Measurements from ENCODE around the gene LGMN. TPM values are rescaled to one million over a fixed set of nuclear protein-coding genes. Genes with fewer than 3 reads are reported as not detected.

LGMN gene
- total RNA-seq, 1 donor from 2014 or later, result 52.5 TPM

DNA sequence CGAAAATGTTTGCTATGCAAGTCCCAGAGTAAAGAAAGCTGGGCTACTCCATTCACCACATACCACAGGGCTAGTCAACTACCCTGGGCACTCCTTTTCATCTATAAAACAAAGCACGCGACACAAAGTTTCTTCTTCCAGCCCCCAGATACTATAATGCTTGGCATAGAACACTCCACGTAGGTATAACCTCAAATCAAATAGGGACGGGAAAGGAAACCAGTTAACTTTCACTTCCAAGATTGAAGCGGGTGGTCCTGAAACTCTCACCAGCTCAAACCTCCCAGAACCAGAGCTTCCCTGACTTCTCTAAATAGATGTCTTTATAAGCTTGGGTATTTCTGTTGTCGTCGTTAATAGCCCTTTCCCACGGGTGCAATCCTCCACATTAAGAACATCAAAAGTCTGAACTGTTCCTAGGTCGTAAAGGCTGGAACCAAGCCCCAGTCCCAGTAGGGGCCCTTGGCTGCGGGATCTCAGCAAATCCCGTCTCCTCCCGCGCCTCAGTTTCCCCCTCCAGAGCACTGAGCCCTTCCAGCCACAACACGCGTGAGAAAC lies 647 bp downstream of the LGMN start:
- H3K27ac Mint-ChIP-seq, result peak overlapping the region; percentile 92
- H3K9me3 Mint-ChIP-seq, result no peaks in the 10 kb centered on the region
- no peak for DNase-seq (ENCODE audit: low spot score in 2 of 2, unreplicated experiment in 2 of 2)
- peak overlapping the region; percentile 81 for H3K4me3 Mint-ChIP-seq
- TF ChIP-seq, protein P1, sequence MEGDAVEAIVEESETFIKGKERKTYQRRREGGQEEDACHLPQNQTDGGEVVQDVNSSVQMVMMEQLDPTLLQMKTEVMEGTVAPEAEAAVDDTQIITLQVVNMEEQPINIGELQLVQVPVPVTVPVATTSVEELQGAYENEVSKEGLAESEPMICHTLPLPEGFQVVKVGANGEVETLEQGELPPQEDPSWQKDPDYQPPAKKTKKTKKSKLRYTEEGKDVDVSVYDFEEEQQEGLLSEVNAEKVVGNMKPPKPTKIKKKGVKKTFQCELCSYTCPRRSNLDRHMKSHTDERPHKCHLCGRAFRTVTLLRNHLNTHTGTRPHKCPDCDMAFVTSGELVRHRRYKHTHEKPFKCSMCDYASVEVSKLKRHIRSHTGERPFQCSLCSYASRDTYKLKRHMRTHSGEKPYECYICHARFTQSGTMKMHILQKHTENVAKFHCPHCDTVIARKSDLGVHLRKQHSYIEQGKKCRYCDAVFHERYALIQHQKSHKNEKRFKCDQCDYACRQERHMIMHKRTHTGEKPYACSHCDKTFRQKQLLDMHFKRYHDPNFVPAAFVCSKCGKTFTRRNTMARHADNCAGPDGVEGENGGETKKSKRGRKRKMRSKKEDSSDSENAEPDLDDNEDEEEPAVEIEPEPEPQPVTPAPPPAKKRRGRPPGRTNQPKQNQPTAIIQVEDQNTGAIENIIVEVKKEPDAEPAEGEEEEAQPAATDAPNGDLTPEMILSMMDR (IDR thresholded peaks at IDR 0.05; ENCODE audit: unreplicated experiment), result no peak
- no peaks in the 10 kb centered on the region for H3K27me3 Mint-ChIP-seq (ENCODE audit: low read depth)
- H3K4me1 Mint-ChIP-seq, result peaks cover 19% of the 10 kb centered on the region
- H3K36me3 Mint-ChIP-seq, result peaks cover 5% of the 10 kb centered on the region

DNA sequence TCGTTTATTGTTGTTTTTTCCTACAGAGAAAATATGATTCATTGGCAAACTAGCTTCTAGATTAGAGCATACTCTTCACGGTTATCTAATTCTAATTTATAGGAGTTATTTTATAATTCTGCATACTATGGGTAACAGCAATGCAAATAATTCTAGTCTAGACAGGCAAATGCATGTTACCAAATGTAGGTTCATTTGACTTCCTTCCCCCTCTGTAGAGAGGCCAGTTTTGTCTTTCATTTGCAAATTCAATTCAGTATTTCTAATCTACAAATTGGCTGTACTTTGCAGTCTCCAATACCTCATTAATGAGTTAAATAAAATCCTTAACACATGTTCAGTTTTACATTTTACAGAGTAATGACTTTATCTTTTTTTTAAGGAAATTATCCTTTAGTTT lies 4.2 kb downstream of the LGMN start:
- TF ChIP-seq, protein P1 (IDR thresholded peaks at IDR 0.05; ENCODE audit: unreplicated experiment), result no peak
- no peak overlapping the region for H3K4me3 Mint-ChIP-seq
- no peaks in the 10 kb centered on the region for H3K27me3 Mint-ChIP-seq (ENCODE audit: low read depth)
- H3K4me1 Mint-ChIP-seq, result peaks cover 19% of the 10 kb centered on the region
- no peak for DNase-seq (ENCODE audit: low spot score in 2 of 2, unreplicated experiment in 2 of 2)
- H3K27ac Mint-ChIP-seq, result no peak overlapping the region
- H3K36me3 Mint-ChIP-seq, result peaks cover 12% of the 10 kb centered on the region
- H3K9me3 Mint-ChIP-seq, result no peaks in the 10 kb centered on the region

DNA sequence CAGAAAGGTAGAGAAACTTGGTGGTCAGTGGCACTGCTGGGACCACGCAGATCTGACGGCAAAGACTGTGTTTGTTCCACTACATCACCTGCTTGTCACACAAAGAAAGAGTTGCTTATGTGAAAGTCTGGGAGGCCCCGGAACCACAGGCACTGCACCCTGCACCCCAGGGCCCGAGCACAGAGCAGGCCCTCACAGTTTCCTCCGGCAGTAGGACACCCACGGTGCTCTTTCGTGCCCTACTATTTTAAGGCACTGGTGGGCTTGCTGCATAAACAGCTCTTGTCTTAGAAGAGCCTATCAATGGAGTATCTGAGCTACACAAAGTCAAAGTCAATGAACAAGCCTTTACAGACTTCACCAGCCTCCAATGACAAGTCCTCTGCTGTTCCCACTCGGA lies 8.0 kb downstream of the LGMN start:
- H3K27ac Mint-ChIP-seq, result no peak overlapping the region
- no peak for DNase-seq (ENCODE audit: low spot score in 2 of 2, unreplicated experiment in 2 of 2)
- TF ChIP-seq, protein P1 (IDR thresholded peaks at IDR 0.05; ENCODE audit: unreplicated experiment), result no peak
- H3K4me3 Mint-ChIP-seq, result no peak overlapping the region
- peaks cover 5% of the 10 kb centered on the region for H3K4me1 Mint-ChIP-seq
- no peaks in the 10 kb centered on the region for H3K27me3 Mint-ChIP-seq (ENCODE audit: low read depth)
- H3K36me3 Mint-ChIP-seq, result peaks cover 8% of the 10 kb centered on the region
- H3K9me3 Mint-ChIP-seq, result no peaks in the 10 kb centered on the region

DNA sequence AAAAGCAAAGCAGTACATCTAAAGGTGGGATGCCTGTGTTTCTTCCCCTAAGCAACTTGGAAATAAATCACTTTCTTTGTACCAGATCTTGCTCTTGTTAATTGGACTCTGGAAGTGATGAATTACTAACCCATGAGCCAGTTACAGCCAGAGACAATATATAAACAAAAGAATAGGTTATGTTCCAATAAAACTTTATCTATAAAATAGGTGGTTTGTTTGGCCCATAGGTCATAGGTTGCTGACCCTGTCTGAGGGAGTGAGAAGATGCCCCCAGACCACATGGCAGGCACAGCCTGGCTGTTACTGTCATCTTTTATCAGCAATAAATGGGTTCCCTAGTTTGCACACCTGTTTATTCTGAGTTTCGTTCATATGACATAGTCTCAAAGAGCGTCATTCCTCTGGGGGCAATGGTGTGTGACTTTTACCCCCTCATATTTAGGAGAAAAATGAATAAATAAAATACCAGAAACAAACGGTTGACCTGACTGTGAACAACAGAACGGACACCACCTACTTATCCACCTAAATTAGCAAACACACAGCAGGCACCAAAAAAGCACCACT lies 10.7 kb downstream of the LGMN start:
- H3K4me1 Mint-ChIP-seq, result peaks cover 5% of the 10 kb centered on the region

DNA sequence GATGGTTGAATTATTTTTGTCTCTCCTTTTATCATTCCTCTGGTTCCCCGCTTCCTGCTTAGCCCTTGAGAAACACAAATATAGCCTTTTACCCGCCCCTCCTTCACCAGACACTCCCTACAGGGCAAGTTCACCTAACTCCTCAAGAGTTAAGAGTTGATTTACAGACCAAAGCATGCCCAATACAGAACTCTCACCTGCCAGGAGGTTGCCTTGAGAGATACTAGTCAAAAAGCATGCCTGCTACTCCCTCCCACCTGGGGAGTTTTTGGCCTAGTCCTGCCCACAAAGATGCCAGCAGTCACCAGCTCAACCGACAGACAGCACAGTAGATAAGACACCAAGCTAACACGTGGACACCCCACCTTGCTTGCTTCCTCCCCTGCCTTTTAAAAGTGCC lies 11.2 kb downstream of the LGMN start:
- TF ChIP-seq, protein P1 (IDR thresholded peaks at IDR 0.05; ENCODE audit: unreplicated experiment), result no peak
- Mint-ChIP-seq H3K4me1 (peaks cover 5% of the 10 kb centered on the region), H3K9me3 (peaks cover 4% of the 10 kb centered on the region), H3K4me3 (no peak overlapping the region), H3K27me3 (ENCODE audit: low read depth) (no peaks in the 10 kb centered on the region), H3K36me3 (peaks cover 14% of the 10 kb centered on the region), H3K27ac (peak overlapping the region; percentile 45)
- DNase-seq (ENCODE audit: low spot score in 2 of 2, unreplicated experiment in 2 of 2), result no peak

More for the DNA sequence above, 10.7 kb downstream of the LGMN start:
- Mint-ChIP-seq H3K27ac (no peak overlapping the region), H3K9me3 (peaks cover under 1% of the 10 kb centered on the region), H3K36me3 (peaks cover 9% of the 10 kb centered on the region), H3K4me3 (no peak overlapping the region), H3K27me3 (ENCODE audit: low read depth) (no peaks in the 10 kb centered on the region)
- DNase-seq (ENCODE audit: low spot score in 2 of 2, unreplicated experiment in 2 of 2), result no peak
- TF ChIP-seq, protein P1 (IDR thresholded peaks at IDR 0.05; ENCODE audit: unreplicated experiment), result no peak

Data from mesothelial cell of epicardium (in vitro differentiated cells).